HepG2 (cell line): Measurements from ENCODE around the gene ARL8A. TPM values are rescaled to one million over a fixed set of nuclear protein-coding genes. Genes with fewer than 3 reads are reported as not detected.

Experiments
- ARID4A ChIP-seq: sonication (generic); formaldehyde crosslinking; IDR thresholded peaks from 2 replicates; pipeline ENCODE4 v1.5.0; 2020; ENCODE audit warnings: mild to moderate bottlenecking, missing genetic modification reagents, borderline replicate concordance
- FOXC1 ChIP-seq: sonication (generic); formaldehyde crosslinking; IDR thresholded peaks from 2 replicates; pipeline ENCODE4 v1.8.0; 2022; ENCODE audit warnings: mild to moderate bottlenecking, missing genetic modification reagents, borderline replicate concordance
- JARID2 ChIP-seq: sonication (generic); formaldehyde crosslinking; IDR thresholded peaks from 2 replicates; pipeline ENCODE4 v1.8.1; 2023; ENCODE audit warnings: missing genetic modification reagents, inconsistent platforms; ENCODE audit not compliant: insufficient replicate concordance
- JUND ChIP-seq: sonication (generic); formaldehyde crosslinking; IDR thresholded peaks from 2 replicates; pipeline ENCODE4 v1.8.0; 2022; ENCODE audit warnings: mild to moderate bottlenecking, missing genetic modification reagents
- MAFK ChIP-seq, 2 experiments: IDR thresholded peaks in 1 of 2; conservative IDR thresholded peaks in 1 of 2; 2 replicates each; pipeline ENCODE4 v1.6.1; 2011; ENCODE audit warnings: improper control_type of control experiment in 2 of 2, low read length in 2 of 2
- MTA3 ChIP-seq: sonication (generic); formaldehyde crosslinking; IDR thresholded peaks from 2 replicates; pipeline ENCODE4 v1.4.0; 2020; ENCODE audit warnings: missing genetic modification reagents
- NONO ChIP-seq, 2 experiments: fragments of 450-650 bp in 1 of 2; sonication (generic) in 1 of 2; formaldehyde crosslinking in 1 of 2; IDR thresholded peaks in 1 of 2; conservative IDR thresholded peaks in 1 of 2; 2 replicates each; pipeline versions ENCODE4 v1.6.1 to v1.8.0; 2017 to 2022; ENCODE audit warnings: mild to moderate bottlenecking in 1 of 2, missing genetic modification reagents in 1 of 2, moderate library complexity in 1 of 2
- SP5 ChIP-seq: IDR thresholded peaks from 2 replicates; pipeline ENCODE4 v1.6.1; 2016; ENCODE audit warnings: low read depth, borderline replicate concordance
- TBX3 ChIP-seq: fragments of 450-650 bp; IDR thresholded peaks from 2 replicates; pipeline ENCODE4 v1.6.1; 2017; ENCODE audit warnings: antibody characterized with exemption, mild to moderate bottlenecking, inconsistent platforms, borderline replicate concordance
- ZBTB40 ChIP-seq, 2 experiments: fragments of 450-650 bp in 1 of 2; sonication (generic) in 1 of 2; formaldehyde crosslinking in 1 of 2; IDR thresholded peaks; 2 replicates each; pipeline versions ENCODE4 v1.6.1 to v1.8.0; 2016 to 2022; ENCODE audit warnings: antibody characterized with exemption in 1 of 2, mild to moderate bottlenecking in 1 of 2, missing genetic modification reagents in 1 of 2
- ZNF136 ChIP-seq: sonication (generic); formaldehyde crosslinking; IDR thresholded peaks from 2 replicates; pipeline ENCODE4 v1.8.1; 2022; ENCODE audit warnings: low read depth, mild to moderate bottlenecking, moderate library complexity, missing genetic modification reagents
- ZNF512B ChIP-seq: sonication (generic); formaldehyde crosslinking; IDR thresholded peaks from 2 replicates; pipeline ENCODE4 v1.5.1; 2020; ENCODE audit warnings: missing genetic modification reagents, mild to moderate bottlenecking, borderline replicate concordance
- polyA plus RNA-seq, 8 experiments: library from polyadenylated mRNA; depleted of rRNA in 3 of 8; stranded (reverse) in 7 of 8; unstranded in 1 of 8; fragments of >200 nt; fragmentation: Illumina TruSeq in 4 of 8; extraction: Trizol in 4 of 8; gene quantifications; 2 replicates each; pipeline versions ENCODE4 v1.2.1 to v1.2.3, GENCODE V29; 2011 to 2016; ENCODE audit warnings: low read depth in 4 of 8, missing spikeins in 1 of 8, mixed read lengths in 1 of 8; ENCODE audit not compliant: insufficient read depth in 1 of 8
- total RNA-seq, 5 experiments: library from RNA; depleted of rRNA; stranded (reverse); fragments of >200 nt; fragmentation: Illumina TruSeq; extraction: Trizol; gene quantifications; 2 replicates each; pipeline ENCODE4 v1.2.3, GENCODE V29; 2016; ENCODE audit warnings: low read depth in 1 of 5

Gene ARL8A
- total and polyA plus RNA-seq, 2 of the 13 experiments (the other 11 are each of a cell fraction or from before 2014, with no cell fraction given), result 2.7 to 23.4 TPM

GRCh38 chr1:202140833-202141232 lies 3.7 kb downstream of the ARL8A start (continued):
- no peak for TF ChIP-seq ZBTB40 (IDR thresholded peaks at IDR 0.05)
- TF ChIP-seq ZBTB40 (CRISPR knock-in tag; IDR thresholded peaks at IDR 0.05), result no peak
- TF ChIP-seq MAFK (conservative IDR thresholded peaks at IDR 0.05 in 1 of 2, IDR thresholded peaks at IDR 0.05 in 1 of 2; ENCODE audit: low read length in 2 of 2), result no peak
- TF ChIP-seq NONO (IDR thresholded peaks at IDR 0.05), result no peak
- TF ChIP-seq NONO (CRISPR knock-in tag; conservative IDR thresholded peaks at IDR 0.05), result no peak
- no peak for TF ChIP-seq ZNF136 (CRISPR knock-in tag)
- TF ChIP-seq MTA3 (CRISPR knock-in tag), result no peak
- TF ChIP-seq ZNF512B (CRISPR knock-in tag), result no peak
- no peak for TF ChIP-seq TBX3
- no peak for TF ChIP-seq SP5
- no peak for TF ChIP-seq JARID2 (CRISPR knock-in tag)
- TF ChIP-seq ARID4A, result no peak
- TF ChIP-seq JUND (CRISPR knock-in tag), result no peak
- no peak for TF ChIP-seq FOXC1
